ENCODE results near the gene SPO11. TPM values are rescaled to one million over a fixed set of nuclear protein-coding genes. Genes with fewer than 3 reads are reported as not detected.

SPO11 gene
- total and polyA plus RNA-seq, 2 of the 8 experiments (the other 6 are each of a cell fraction or from before 2014, with no cell fraction given), result not detected

DNA sequence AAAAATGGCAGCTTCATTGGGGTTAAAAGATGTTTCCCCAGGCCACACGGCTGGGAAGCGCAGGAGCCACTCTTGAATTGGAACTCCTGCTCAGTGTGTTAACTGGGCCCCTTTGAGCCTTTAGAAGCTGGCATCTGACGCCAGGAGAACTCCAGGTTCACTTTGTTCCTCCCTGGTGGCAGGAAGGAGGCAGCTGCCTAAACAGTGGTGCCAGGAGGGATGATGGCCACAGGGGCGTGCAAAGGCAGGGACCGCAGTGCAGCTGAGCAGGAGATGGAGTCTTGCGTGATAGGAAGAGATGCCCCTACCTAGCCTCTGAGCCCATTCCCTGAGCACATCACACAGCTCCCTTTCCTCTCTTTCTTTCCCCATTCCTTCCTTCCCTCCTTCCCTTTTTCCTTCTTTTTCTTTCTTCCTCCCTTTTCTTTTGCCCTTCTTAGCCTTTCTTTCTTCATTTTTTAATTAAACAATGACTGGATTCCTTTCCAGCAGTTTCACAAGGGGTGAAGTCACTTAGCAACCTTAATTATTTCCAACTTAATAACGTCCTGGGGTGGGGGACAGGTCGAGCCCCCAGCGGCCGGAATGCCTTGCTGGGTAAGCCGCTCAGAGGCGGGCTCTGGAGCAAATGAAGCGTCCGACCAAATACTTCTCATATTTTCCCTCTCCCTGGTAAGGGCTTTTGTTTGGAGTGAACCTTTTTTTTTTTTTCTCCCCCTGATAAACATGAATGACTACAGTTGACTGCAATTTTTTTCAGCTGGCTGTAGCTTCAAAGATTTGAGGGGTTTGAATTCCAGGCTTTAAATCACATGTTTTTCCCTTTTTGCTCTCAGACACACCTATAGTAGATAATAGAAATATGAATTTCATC lies 42.4 kb upstream of the SPO11 start:
- Histone ChIP-seq H3K4ac (replicated peaks; ENCODE audit: insufficient read length, low read depth, low read length) (no peak overlapping the region), H3K9ac (replicated peaks in 1 of 4; ENCODE audit: extremely low read depth in 1 of 4, low read depth in 3 of 4, low read length in 3 of 4) (no peak overlapping the region), H3K4me2 (ENCODE audit: insufficient read depth in 1 of 2, low read depth in 2 of 2, low read length in 2 of 2) (no peak overlapping the region), H2AK5ac (ENCODE audit: low read depth, low read length) (no peak overlapping the region), H3K14ac (ENCODE audit: insufficient read length) (no peak overlapping the region), H3K36me3 (ENCODE audit: control insufficient read depth in 2 of 4, insufficient read depth in 4 of 4, low read length in 3 of 4) (no peaks in the 10 kb centered on the region), H3K79me1 (ENCODE audit: low read depth, low read length) (no peaks in the 10 kb centered on the region), H2BK5ac (ENCODE audit: low read depth, low read length) (no peak overlapping the region), H3K56ac (replicated peaks; ENCODE audit: insufficient read length, low read depth, low read length) (no peak overlapping the region), H3K18ac (ENCODE audit: extremely low read depth, low read length) (no peak overlapping the region), H2BK120ac (replicated peaks; ENCODE audit: low read depth, low read length) (no peak overlapping the region), H4K20me1 (replicated peaks in 1 of 2; ENCODE audit: control insufficient read depth in 1 of 2, insufficient read depth in 2 of 2, low read length in 2 of 2) (no peaks in the 10 kb centered on the region), H3K9me3 (ENCODE audit: insufficient read depth in 2 of 2, low read depth in 1 of 2, low read length in 1 of 2) (no peaks in the 10 kb centered on the region), H3K27ac (ENCODE audit: low read depth, low read length) (no peak overlapping the region), H3K4me1 (replicated peaks in 1 of 4; ENCODE audit: control insufficient read depth in 3 of 4, insufficient read depth in 4 of 4, low read length in 3 of 4) (peaks cover 0 to 11% (median 3%) of the 10 kb centered on the region in 4 experiments; a peak in 3 of 7 replicates), H2AFZ (ENCODE audit: low read length) (no peak overlapping the region), H2BK15ac (ENCODE audit: low read length) (no peak overlapping the region), H3K79me2 (ENCODE audit: control insufficient read depth in 1 of 2, insufficient read depth in 2 of 2, low read length in 2 of 2) (no peaks in the 10 kb centered on the region), H3K23ac (ENCODE audit: insufficient read length) (no peak overlapping the region), H2BK12ac (ENCODE audit: low read depth, low read length) (no peak overlapping the region), H2BK20ac (ENCODE audit: low read length) (no peak overlapping the region), H3K27me3 (replicated peaks in 1 of 4; ENCODE audit: control insufficient read depth in 3 of 4, extremely low read depth in 1 of 4, insufficient read depth in 3 of 4, low read length in 3 of 4) (no peaks in the 10 kb centered on the region; a peak in 1 of 7 replicates), H4K5ac (ENCODE audit: insufficient read length, low read depth, low read length) (no peak overlapping the region), H4K8ac (ENCODE audit: extremely low read depth, insufficient read depth, low read length) (no peak overlapping the region), H3K4me3 (ENCODE audit: extremely low read depth in 1 of 4, insufficient read depth in 2 of 4, low read depth in 3 of 4, low read length in 4 of 4) (no peak overlapping the region), H4K91ac (replicated peaks; ENCODE audit: insufficient read length, low read length) (no peak overlapping the region), H3K23me2 (ENCODE audit: low read depth, low read length) (no peaks in the 10 kb centered on the region)
- ChIA-PET CTCF (ENCODE audit: partially characterized antibody) (interaction anchor here (0.7 to 2.8 kb wide), 11 partner anchors 9 to 1339 kb away, joined by 3 to 13 read pairs (median 3); partner anchors contain the start of gene SPO11), POLR2A (ENCODE audit: partially characterized antibody) (no interaction called here)
- DNase-seq (ENCODE audit: low read depth in 1 of 2, low spot score in 2 of 2) (no peak), FAIRE-seq (no peak)
- 63% methylated on average over 13 of the region's 14 CpGs; no CpG with 5 or more reads in 1 of the 2 experiments for WGBS, 2 experiments (ENCODE audit: extremely low coverage in 1 of 2, insufficient coverage in 1 of 2, insufficient read length in 1 of 2, insufficient replicate concordance in 2 of 2, low coverage in 1 of 2, low lambda C conversion rate in 2 of 2, missing lambda C conversion rate in 1 of 2)
- TF ChIP-seq, protein P1, sequence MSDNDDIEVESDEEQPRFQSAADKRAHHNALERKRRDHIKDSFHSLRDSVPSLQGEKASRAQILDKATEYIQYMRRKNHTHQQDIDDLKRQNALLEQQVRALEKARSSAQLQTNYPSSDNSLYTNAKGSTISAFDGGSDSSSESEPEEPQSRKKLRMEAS (IDR thresholded peaks at IDR 0.05), result no peak
- no peak for TF ChIP-seq SIN3A (conservative IDR thresholded peaks at IDR 0.05 in 1 of 2, IDR thresholded peaks at IDR 0.05 in 1 of 2; ENCODE audit: low read depth in 1 of 2, low read length in 2 of 2)
- no peak for TF ChIP-seq MAFK (IDR thresholded peaks at IDR 0.05; ENCODE audit: low read depth, low read length)
- no peak for TF ChIP-seq RNF2 (IDR thresholded peaks at IDR 0.05; ENCODE audit: borderline replicate concordance, low read depth, low read length, missing control alignments, poor library complexity, severe bottlenecking)
- TF ChIP-seq CEBPB (IDR thresholded peaks at IDR 0.05; ENCODE audit: low read depth, low read length), result no peak
- TF ChIP-seq, protein P2, sequence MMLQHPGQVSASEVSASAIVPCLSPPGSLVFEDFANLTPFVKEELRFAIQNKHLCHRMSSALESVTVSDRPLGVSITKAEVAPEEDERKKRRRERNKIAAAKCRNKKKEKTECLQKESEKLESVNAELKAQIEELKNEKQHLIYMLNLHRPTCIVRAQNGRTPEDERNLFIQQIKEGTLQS (IDR thresholded peaks at IDR 0.05; ENCODE audit: insufficient read depth, low read depth, low read length), result no peak
- TF ChIP-seq, protein P3, sequence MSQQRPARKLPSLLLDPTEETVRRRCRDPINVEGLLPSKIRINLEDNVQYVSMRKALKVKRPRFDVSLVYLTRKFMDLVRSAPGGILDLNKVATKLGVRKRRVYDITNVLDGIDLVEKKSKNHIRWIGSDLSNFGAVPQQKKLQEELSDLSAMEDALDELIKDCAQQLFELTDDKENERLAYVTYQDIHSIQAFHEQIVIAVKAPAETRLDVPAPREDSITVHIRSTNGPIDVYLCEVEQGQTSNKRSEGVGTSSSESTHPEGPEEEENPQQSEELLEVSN (IDR thresholded peaks at IDR 0.05), result no peak
- no peak for TF ChIP-seq CHD1 (IDR thresholded peaks at IDR 0.05; ENCODE audit: low read depth, low read length)
- no peak for TF ChIP-seq EP300 (IDR thresholded peaks at IDR 0.05; ENCODE audit: borderline replicate concordance in 1 of 2, low read depth in 2 of 2, low read length in 2 of 2)
- TF ChIP-seq ASH2L (IDR thresholded peaks at IDR 0.05; ENCODE audit: low read length), result no peak

Measured in H1 (cell line).